GM18520 (cell line): Measurements from ENCODE around the gene GSTO2.

Experiments used
- ATAC-seq: cut with Tn5 transposase; IDR thresholded peaks from one replicate; pipeline ENCODE4 v1.9.1; 2021; ENCODE audit not compliant: unreplicated experiment

Gene GSTO2

GRCh38 chr10:104279550-104280259 lies 10.7 kb downstream of the GSTO2 start:
- ATAC-seq: no peak

GRCh38 chr10:104281694-104282093 lies 12.7 kb downstream of the GSTO2 start:
- ATAC-seq: no peak

GRCh38 chr10:104284846-104285245 lies 15.9 kb downstream of the GSTO2 start:
- no peak for ATAC-seq

- no peak for ATAC-seq
These were observed 18.0 kb downstream of the GSTO2 start for GRCh38 chr10:104286939-104287338.

- no peak for ATAC-seq
These were observed 19.4 kb downstream of the GSTO2 start for GRCh38 chr10:104288355-104288754.

- peak; percentile 93 for ATAC-seq
These were observed 22.5 kb downstream of the GSTO2 start for GRCh38 chr10:104291439-104291951.

- no peak for ATAC-seq
These were observed 24.0 kb downstream of the GSTO2 start for GRCh38 chr10:104293011-104293410.

GRCh38 chr10:104293781-104294321 lies 24.9 kb downstream of the GSTO2 start:
- no peak for ATAC-seq

- ATAC-seq: no peak
These were observed 27.9 kb downstream of the GSTO2 start for GRCh38 chr10:104296687-104297436.

GRCh38 chr10:104297697-104298660 lies 29.0 kb downstream of the GSTO2 start:
- no peak for ATAC-seq

GRCh38 chr10:104299031-104299904 lies 30.3 kb downstream of the GSTO2 start:
- ATAC-seq: no peak

- ATAC-seq: peak; percentile 12
These were observed 31.2 kb downstream of the GSTO2 start for GRCh38 chr10:104300002-104300735.

- peak; percentile 35 for ATAC-seq
These were observed 31.8 kb downstream of the GSTO2 start for GRCh38 chr10:104300736-104301292.

GRCh38 chr10:104301907-104302690 lies 33.1 kb downstream of the GSTO2 start:
- ATAC-seq: no peak

GRCh38 chr10:104303594-104304355 lies 34.8 kb downstream of the GSTO2 start:
- no peak for ATAC-seq

- no peak for ATAC-seq
These were observed 35.4 kb downstream of the GSTO2 start for GRCh38 chr10:104304356-104304745.

- no peak for ATAC-seq
These were observed 35.9 kb downstream of the GSTO2 start for GRCh38 chr10:104304927-104305326.
